Choroid plexus epithelial cell (primary cell): ENCODE results near the gene CUL4A.
"Not testable (repeated sequence)": the region's sequence is repeated elsewhere in the genome, so short reads cannot be mapped to it uniquely, and the experiment has no call there.

ENCODE experiments used
- DNase-seq: peaks from one replicate; pipeline ENCODE4 v3.0.0-alpha.2; 2010; ENCODE audit warnings: low read depth
- H3K4me3 ChIP-seq: 2 replicates; pipeline ENCODE4 v1.5.1; 2011; ENCODE audit warnings: low read depth, mild to moderate bottlenecking, control low read depth, low read length, moderate library complexity
- CTCF ChIP-seq: conservative IDR thresholded peaks from 2 replicates; pipeline ENCODE4 v1.5.1; 2011; ENCODE audit warnings: low read depth, mild to moderate bottlenecking, control low read depth, inconsistent platforms, low read length, moderate library complexity

Gene CUL4A

GRCh38 chr13:113209336-113209758 is at the start of gene CUL4A:
CUL4A (plus strand) TSS chr13:113209613; CDS start chr13:113209628, 15 bp downstream.
- H3K4me3 ChIP-seq, result peak within 1 kb of the TSS; percentile 89
- no peak for TF ChIP-seq CTCF
- DNase-seq, result peak; percentile 69

- H3K4me3 ChIP-seq, result no peak overlapping the region
- TF ChIP-seq CTCF, result no peak
These were observed 49.7 kb upstream of the CUL4A start for GRCh38 chr13:113159701-113160100.

GRCh38 chr13:113160983-113161382 is 48.4 kb upstream of the CUL4A start:
- H3K4me3 ChIP-seq, result no peak overlapping the region
- DNase-seq, result no peak
- no peak for TF ChIP-seq CTCF

More at GRCh38 chr13:113159701-113160100, 49.7 kb upstream of the CUL4A start:
- DNase-seq, result no peak

GRCh38 chr13:113161433-113161832 is 48.0 kb upstream of the CUL4A start:
- no peak for TF ChIP-seq CTCF
- H3K4me3 ChIP-seq, result no peak overlapping the region
- no peak for DNase-seq

- not testable (repeated sequence) for H3K4me3 ChIP-seq, DNase-seq
These were observed 47.4 kb upstream of the CUL4A start for GRCh38 chr13:113161975-113162374.

- no peak overlapping the region for H3K4me3 ChIP-seq
- TF ChIP-seq CTCF, result no peak
- DNase-seq, result no peak
These were observed 46.4 kb upstream of the CUL4A start for GRCh38 chr13:113162783-113163685.

- H3K4me3 ChIP-seq, result no peak overlapping the region
- DNase-seq, result no peak
- no peak for TF ChIP-seq CTCF
These were observed 44.9 kb upstream of the CUL4A start for GRCh38 chr13:113164492-113164891.
